NCI-H1048 (cell line): ENCODE results near the gene MAPK8IP3.

Experiments used
- DNase-seq: peaks from one replicate; lab custom pipeline; 2025; lab: John Stamatoyannopoulos, UW

Gene MAPK8IP3

GRCh38 chr16:1812732-1813163, 106.8 kb downstream of the MAPK8IP3 start:
- no peak for DNase-seq

GRCh38 chr16:1815461-1815860, 109.5 kb downstream of the MAPK8IP3 start:
- DNase-seq: no peak

- DNase-seq: no peak
Observed at GRCh38 chr16:1816396-1817275, 110.6 kb downstream of the MAPK8IP3 start.

GRCh38 chr16:1817276-1817589, 111.2 kb downstream of the MAPK8IP3 start:
- DNase-seq: no peak

- no peak for DNase-seq
Observed at GRCh38 chr16:1817716-1818115, 111.7 kb downstream of the MAPK8IP3 start.

- no peak for DNase-seq
Observed at GRCh38 chr16:1818204-1818872, 112.3 kb downstream of the MAPK8IP3 start.

- no peak for DNase-seq
Observed at GRCh38 chr16:1818873-1819525, 113.0 kb downstream of the MAPK8IP3 start.

GRCh38 chr16:1819611-1820010, 113.6 kb downstream of the MAPK8IP3 start:
- DNase-seq: no peak
